HCT116 (cell line): Measurements from ENCODE around the gene SCGB3A1. TPM values are rescaled to one million over a fixed set of nuclear protein-coding genes. Genes with fewer than 3 reads are reported as not detected.

Source experiments
- ATAC-seq: fragments of 200-7000 bp; cut with Tn5 transposase; 2 replicates; pipeline ENCODE4 v1.9.1; 2020; ENCODE audit warnings: mild to moderate bottlenecking, moderate library complexity
- BruUV-seq: library from RNA; stranded (reverse); fragments of 400-500 nt; replicated peaks from 2 replicates; lab custom pipeline; 2021; lab: Mats Ljungman, UMichigan
- CTCF ChIA-PET: fragments of 300-600 bp; sonication (Branson Sonifier 250); formaldehyde crosslinking; loops from one replicate; lab custom pipeline; 2021; ENCODE audit warnings: antibody characterized with exemption; lab: Charles Lee
- POLR2A ChIA-PET: fragments of 300-600, 350-600 bp; sonication (Branson Sonifier 250); formaldehyde crosslinking; loops from one replicate; lab custom pipeline; 2021; ENCODE audit warnings: antibody characterized with exemption; lab: Charles Lee
- RAD21 ChIA-PET, 2 experiments: fragments of 300-600 bp; sonication (Branson Sonifier 250); formaldehyde crosslinking; loops; one replicate each; lab custom pipeline; 2023; ENCODE audit warnings: low total read pairs in 2 of 2; ENCODE audit not compliant: uncharacterized antibody in 2 of 2, unreplicated experiment in 2 of 2, low non-redundant PET in 1 of 2; lab: Charles Lee
- DNase-seq: peaks from one replicate; pipeline ENCODE4 v3.0.0-alpha.2; 2010; ENCODE audit warnings: low read depth, low spot score
- H2AFZ ChIP-seq: fragments of 200-600 bp; shearing (Covaris generic), sonication (generic); 2 replicates; pipeline ENCODE4 v1.6.1; 2017; ENCODE audit warnings: low read depth, mixed run types, mixed read lengths, antibody characterized with exemption, low read length; ENCODE audit not compliant: poor library complexity, severe bottlenecking
- H3K27ac ChIP-seq: 2 replicates; pipeline ENCODE4 v1.5.1; 2012; ENCODE audit warnings: low read depth, low read length
- H3K27me3 ChIP-seq: fragments of 200-600 bp; sonication (generic); 2 replicates; pipeline ENCODE4 v1.6.1; 2016; ENCODE audit warnings: mixed run types, low read length, mixed read lengths; ENCODE audit not compliant: insufficient read depth
- H3K36me3 ChIP-seq, 2 experiments: fragments of 200-500 bp in 1 of 2; fragments of 200-600 bp in 1 of 2; sonication (Bioruptor generic) in 1 of 2; sonication (generic) in 1 of 2; 2 replicates each; pipeline versions ENCODE4 v1.5.1 to v1.6.1; 2014 to 2016; ENCODE audit warnings: low read length in 2 of 2, inconsistent platforms in 1 of 2, mixed read lengths in 1 of 2, mixed run types in 1 of 2; ENCODE audit not compliant: insufficient read depth in 2 of 2, control insufficient read depth in 1 of 2
- H3K4me1 ChIP-seq, 2 experiments: fragments of 200-600 bp in 1 of 2; sonication (generic) in 1 of 2; 2 replicates each; pipeline versions ENCODE4 v1.5.1 to v1.6.1; 2012 to 2017; ENCODE audit warnings: low read length in 2 of 2, inconsistent platforms in 1 of 2, mild to moderate bottlenecking in 1 of 2, mixed read lengths in 1 of 2, mixed run types in 1 of 2, moderate library complexity in 1 of 2; ENCODE audit not compliant: insufficient read depth in 2 of 2, control insufficient read depth in 1 of 2
- H3K4me2 ChIP-seq: fragments of 200-600 bp; sonication (generic); 2 replicates; pipeline ENCODE4 v1.6.1; 2017; ENCODE audit warnings: mixed run types, low read length, mixed read lengths
- H3K4me3 ChIP-seq, 2 experiments: fragments of 200-600 bp in 1 of 2; sonication (generic) in 1 of 2; replicated peaks in 1 of 2; 2 replicates each; pipeline ENCODE4 v1.5.1; 2011 to 2016; ENCODE audit warnings: low read length in 2 of 2, control low read depth in 1 of 2, low read depth in 1 of 2, mild to moderate bottlenecking in 1 of 2, mixed read lengths in 1 of 2, mixed run types in 1 of 2
- H3K79me2 ChIP-seq: fragments of 200-600 bp; sonication (generic); 2 replicates; pipeline ENCODE4 v1.6.1; 2017; ENCODE audit warnings: mild to moderate bottlenecking, mixed run types, low read length, moderate library complexity, mixed read lengths; ENCODE audit not compliant: insufficient read depth
- H3K9ac ChIP-seq: fragments of 200-600 bp; sonication (generic); 2 replicates; pipeline ENCODE4 v1.6.1; 2016; ENCODE audit warnings: low read length, mixed read lengths
- H3K9me2 ChIP-seq: fragments of 200-600 bp; sonication (generic), shearing (Covaris generic); 2 replicates; pipeline ENCODE4 v1.6.1; 2017; ENCODE audit warnings: mixed run types, mild to moderate bottlenecking, moderate library complexity; ENCODE audit not compliant: insufficient read depth
- H3K9me3 ChIP-seq, 2 experiments: fragments of 200-500 bp in 1 of 2; fragments of 200-600 bp in 1 of 2; sonication (Bioruptor generic) in 1 of 2; sonication (generic) in 1 of 2; 2 replicates each; pipeline ENCODE4 v1.6.1; 2014 to 2017; ENCODE audit warnings: low read length in 2 of 2, mixed read lengths in 2 of 2, inconsistent platforms in 1 of 2, low read depth in 1 of 2, mild to moderate bottlenecking in 1 of 2, mixed run types in 1 of 2, moderate library complexity in 1 of 2; ENCODE audit not compliant: control insufficient read depth in 1 of 2, insufficient read depth in 1 of 2
- H4K20me1 ChIP-seq: fragments of 200-600 bp; sonication (generic), shearing (Covaris generic); 2 replicates; pipeline ENCODE4 v1.6.1; 2017; ENCODE audit warnings: mixed run types, mild to moderate bottlenecking, moderate library complexity; ENCODE audit not compliant: insufficient read depth
- ATF3 ChIP-seq: IDR thresholded peaks from 2 replicates; pipeline ENCODE4 v1.6.1; 2012
- CBX3 ChIP-seq: IDR thresholded peaks from 2 replicates; pipeline ENCODE4 v1.6.1; 2012; ENCODE audit warnings: low read depth
- CEBPB ChIP-seq: IDR thresholded peaks from 2 replicates; pipeline ENCODE4 v1.6.1; 2012; ENCODE audit warnings: low read depth
- EGR1 ChIP-seq: IDR thresholded peaks from 2 replicates; pipeline ENCODE4 v1.6.1; 2012; ENCODE audit warnings: low read depth
- EZH2phosphoT487 ChIP-seq: fragments of 200-600 bp; IDR thresholded peaks from 2 replicates; pipeline ENCODE4 v1.6.1; 2018; ENCODE audit warnings: antibody characterized with exemption, borderline replicate concordance
- POLR2A ChIP-seq: IDR thresholded peaks from 2 replicates; pipeline ENCODE4 v1.7.0; 2011; ENCODE audit warnings: borderline replicate concordance; ENCODE audit not compliant: insufficient read depth, insufficient read length; ENCODE audit errors: extremely low read depth
- POLR2AphosphoS5 ChIP-seq: IDR thresholded peaks from 2 replicates; pipeline ENCODE4 v1.6.1; 2011; ENCODE audit warnings: mild to moderate bottlenecking, low read depth, low read length, moderate library complexity
- SIN3A ChIP-seq: IDR thresholded peaks from 2 replicates; pipeline ENCODE4 v1.6.1; 2012; ENCODE audit warnings: low read depth
- SRF ChIP-seq: IDR thresholded peaks from 2 replicates; pipeline ENCODE4 v1.6.1; 2012; ENCODE audit warnings: low read depth
- ZNF274 ChIP-seq: fragments of 200-500 bp; sonication (Bioruptor generic); IDR thresholded peaks from 2 replicates; pipeline ENCODE4 v1.6.1; 2014; ENCODE audit warnings: mild to moderate bottlenecking, low read depth, low read length, inconsistent platforms
- intact Hi-C: fragments of 100-400 bp; cut with micrococcal nuclease; formaldehyde crosslinking; loops from 2 replicates; pipeline ENCODE4 v1.10.0; 2022
- total RNA-seq: library from RNA; stranded (reverse); gene quantifications from one replicate; pipeline ENCODE4 v1.2.1, GENCODE V29; 2021; ENCODE audit not compliant: unreplicated experiment
- TF ChIP-seq, protein P1 (sequence below): IDR thresholded peaks from 2 replicates; pipeline ENCODE4 v1.6.1; 2011; ENCODE audit warnings: mild to moderate bottlenecking, low read length, moderate library complexity; ENCODE audit not compliant: insufficient replicate concordance; ENCODE audit errors: extremely low read depth

SCGB3A1 gene
- total RNA-seq, 1 experiment from 2014 or later = not detected

GRCh38 chr5:180626661-180627385, 35.5 kb upstream of the SCGB3A1 start:
- BruUV-seq = no TSS peak
- Histone ChIP-seq H3K36me3 (no peaks in the 10 kb centered on the region), H3K27ac (no peak overlapping the region), H3K9ac (no peak overlapping the region), H3K4me2 (no peak overlapping the region), H3K9me3 (no peaks in the 10 kb centered on the region), H3K4me3 (no peak overlapping the region), H3K79me2 (no peaks in the 10 kb centered on the region), H4K20me1 (no peaks in the 10 kb centered on the region), H2AFZ (no peak overlapping the region), H3K9me2 (no peaks in the 10 kb centered on the region), H3K27me3 (no peaks in the 10 kb centered on the region), H3K4me1 (no peaks in the 10 kb centered on the region)
- DNase-seq = no peak
- no peak for ATAC-seq
- intact Hi-C loops = no loop called here
- no peak for TF ChIP-seq EGR1
- TF ChIP-seq, protein P1, sequence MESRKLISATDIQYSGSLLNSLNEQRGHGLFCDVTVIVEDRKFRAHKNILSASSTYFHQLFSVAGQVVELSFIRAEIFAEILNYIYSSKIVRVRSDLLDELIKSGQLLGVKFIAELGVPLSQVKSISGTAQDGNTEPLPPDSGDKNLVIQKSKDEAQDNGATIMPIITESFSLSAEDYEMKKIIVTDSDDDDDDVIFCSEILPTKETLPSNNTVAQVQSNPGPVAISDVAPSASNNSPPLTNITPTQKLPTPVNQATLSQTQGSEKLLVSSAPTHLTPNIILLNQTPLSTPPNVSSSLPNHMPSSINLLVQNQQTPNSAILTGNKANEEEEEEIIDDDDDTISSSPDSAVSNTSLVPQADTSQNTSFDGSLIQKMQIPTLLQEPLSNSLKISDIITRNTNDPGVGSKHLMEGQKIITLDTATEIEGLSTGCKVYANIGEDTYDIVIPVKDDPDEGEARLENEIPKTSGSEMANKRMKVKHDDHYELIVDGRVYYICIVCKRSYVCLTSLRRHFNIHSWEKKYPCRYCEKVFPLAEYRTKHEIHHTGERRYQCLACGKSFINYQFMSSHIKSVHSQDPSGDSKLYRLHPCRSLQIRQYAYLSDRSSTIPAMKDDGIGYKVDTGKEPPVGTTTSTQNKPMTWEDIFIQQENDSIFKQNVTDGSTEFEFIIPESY = no peak
- TF ChIP-seq ZNF274 = no peak
- no peak for TF ChIP-seq POLR2A
- TF ChIP-seq SRF = no peak
- no peak for TF ChIP-seq ATF3
- no peak for TF ChIP-seq CBX3
- no peak for TF ChIP-seq CEBPB
- TF ChIP-seq SIN3A = no peak
- no peak for TF ChIP-seq EZH2phosphoT487
- no peak for TF ChIP-seq POLR2AphosphoS5
- ChIA-PET RAD21 (no interaction called here), CTCF (no interaction called here), POLR2A (no interaction called here)
